Stomach (tissue), 9 donors: Measurements from ENCODE around the gene MKRN2OS. TPM values are rescaled to one million over a fixed set of nuclear protein-coding genes. Genes with fewer than 3 reads are reported as not detected.

Experiments
- DNase-seq, 2 donors: peaks; one replicate each; pipeline versions ENCODE4 v3.0.0 to v3.0.0-alpha.2; 2013 to 2019
- H3K27ac ChIP-seq, 5 donors: fragments of 200-600 bp in 4 of 5; sonication (generic) in 4 of 5; one replicate each; pipeline ENCODE4 v1.5.1; 2013 to 2019; ENCODE audit warnings: mild to moderate bottlenecking in 1 of 5, moderate library complexity in 1 of 5
- H3K27me3 ChIP-seq, 3 donors: fragments of 200-600 bp; sonication (generic); one replicate each; pipeline ENCODE4 v1.5.1; 2017 to 2019; ENCODE audit warnings: mixed run types in 1 of 3
- H3K36me3 ChIP-seq, 4 donors: fragments of 200-600 bp; sonication (generic); 1 replicate in 3 of 4; 2 replicates in 1 of 4; pipeline ENCODE4 v1.5.1; 2016 to 2019
- H3K4me1 ChIP-seq, 4 donors: fragments of 200-600 bp; sonication (generic); one replicate each; pipeline ENCODE4 v1.5.1; 2016 to 2019
- H3K4me3 ChIP-seq, 4 donors: fragments of 200-600 bp; sonication (generic) in 3 of 4; one replicate each; pipeline ENCODE4 v1.5.1; 2016 to 2019; ENCODE audit warnings: mild to moderate bottlenecking in 1 of 4
- H3K9me3 ChIP-seq, 4 donors: fragments of 200-600 bp; sonication (generic); one replicate each; pipeline ENCODE4 v1.5.1; 2016 to 2019
- CTCF ChIP-seq, 7 experiments: fragments of 450-650 bp in 4 of 7; fragments of 200-600 bp in 3 of 7; sonication (generic) in 3 of 7; IDR thresholded peaks; one replicate each; pipeline ENCODE4 v1.5.1; 2016 to 2019; ENCODE audit warnings: antibody characterized with exemption in 7 of 7, control low read depth in 2 of 7, mild to moderate bottlenecking in 1 of 7
- EP300 ChIP-seq: sonication (generic); formaldehyde crosslinking; IDR thresholded peaks from one replicate; pipeline ENCODE4 v1.6.1; 2017; ENCODE audit warnings: antibody characterized with exemption
- POLR2A ChIP-seq, 4 donors: fragments of 450-650 bp; IDR thresholded peaks; one replicate each; pipeline ENCODE4 v1.6.1; 2016; ENCODE audit warnings: antibody characterized with exemption in 4 of 4, control low read depth in 2 of 4, mild to moderate bottlenecking in 1 of 4, moderate library complexity in 1 of 4
- POLR2AphosphoS5 ChIP-seq, 3 donors: sonication (generic); formaldehyde crosslinking; IDR thresholded peaks; one replicate each; pipeline ENCODE4 v1.6.1; 2016; ENCODE audit warnings: antibody characterized with exemption in 3 of 3
- WGBS, 5 donors: extraction: QIAGEN DNeasy Blood & Tissue Kit in 3 of 5; methylation state at CpG; one replicate each; pipeline versions ENCODE4 v1.1.5 to v1.1.7; 2013 to 2018; 5-methylcytosine and 5-hydroxymethylcytosine counted together
- intact Hi-C: fragments of 100-400 bp; cut with DNase I; formaldehyde crosslinking; loops from one replicate; pipeline ENCODE4 v1.15.1; 2023; ENCODE audit warnings: low total_unique reads
- polyA plus RNA-seq, 3 donors: library from polyadenylated mRNA; stranded (reverse); fragments of 200-250 nt; gene quantifications; one replicate each; pipeline ENCODE4 v1.2.3, GENCODE V29; 2013
- total RNA-seq, 5 donors: library from RNA; depleted of rRNA; stranded (reverse); fragments of >200 nt; gene quantifications; one replicate each; pipeline versions ENCODE4 v1.1.0 to v1.2.3, GENCODE V29; 2014 to 2016
- donor health status: healthy with polysubstance abuse.
- donor health status: Bipolar disorder and iron deficiency.
- donor health status: healthy.

The MKRN2OS gene
- total and polyA plus RNA-seq, 8 donors = 3.1 to 11.0 (median 4.3) TPM; not detected in 4

GRCh38 chr3:12579456-12579855 lies 34.2 kb upstream of the MKRN2OS start:
- intact Hi-C loops = no loop called here
- TF ChIP-seq POLR2A (IDR thresholded peaks at IDR 0.05) (no peak), POLR2AphosphoS5 (IDR thresholded peaks at IDR 0.05) (no peak), CTCF (IDR thresholded peaks at IDR 0.05) (no peak), EP300 (no peak)
- no peak for DNase-seq
- peaks cover 65 to 100% (median 99%) of the 10 kb centered on the region in 4 donors for H3K36me3 ChIP-seq
- H3K4me3 ChIP-seq = no peak overlapping the region
- WGBS, 5 donors = 86 to 93% (median 90%) methylated on average over 3 of the region's 3 CpGs
- H3K27me3 ChIP-seq = no peaks in the 10 kb centered on the region
- H3K27ac ChIP-seq = peak overlapping the region in 3 of 5 donors; percentile 11 to 62 (median 59)
- peaks cover 4 to 22% (median 10%) of the 10 kb centered on the region in 4 donors for H3K4me1 ChIP-seq
- H3K9me3 ChIP-seq = no peaks in the 10 kb centered on the region

GRCh38 chr3:12578742-12579141 lies 33.4 kb upstream of the MKRN2OS start:
- WGBS, 5 donors = 63 to 82% (median 70%) methylated on average over 2 of the region's 2 CpGs
- Histone ChIP-seq H3K36me3 (peaks cover 65 to 100% (median 99%) of the 10 kb centered on the region in 4 donors), H3K4me3 (no peak overlapping the region), H3K9me3 (no peaks in the 10 kb centered on the region), H3K4me1 (peaks cover 4 to 24% (median 10%) of the 10 kb centered on the region in 4 donors), H3K27ac (peak overlapping the region in 1 of 5 donors; percentile 62), H3K27me3 (no peaks in the 10 kb centered on the region)
- no peak for DNase-seq
- intact Hi-C loops = no loop called here
- TF ChIP-seq POLR2AphosphoS5 (IDR thresholded peaks at IDR 0.05) = no peak
- no peak for TF ChIP-seq CTCF (IDR thresholded peaks at IDR 0.05)
- no peak for TF ChIP-seq EP300
- TF ChIP-seq POLR2A (IDR thresholded peaks at IDR 0.05) = no peak

GRCh38 chr3:12577379-12577778 lies 32.1 kb upstream of the MKRN2OS start:
- TF ChIP-seq POLR2A (IDR thresholded peaks at IDR 0.05) = no peak
- TF ChIP-seq CTCF (IDR thresholded peaks at IDR 0.05) = no peak
- TF ChIP-seq POLR2AphosphoS5 (IDR thresholded peaks at IDR 0.05) = no peak
- TF ChIP-seq EP300 = no peak

GRCh38 chr3:12574661-12575060 lies 29.4 kb upstream of the MKRN2OS start:
- Histone ChIP-seq H3K27me3 (no peaks in the 10 kb centered on the region), H3K36me3 (peaks cover 75 to 100% (median 99%) of the 10 kb centered on the region in 4 donors), H3K4me1 (peaks cover 0 to 10% (median 1%) of the 10 kb centered on the region in 4 donors), H3K27ac (no peak overlapping the region), H3K9me3 (no peaks in the 10 kb centered on the region), H3K4me3 (no peak overlapping the region)
- intact Hi-C loops = no loop called here
- TF ChIP-seq CTCF (IDR thresholded peaks at IDR 0.05) (no peak), POLR2AphosphoS5 (IDR thresholded peaks at IDR 0.05) (no peak), POLR2A (IDR thresholded peaks at IDR 0.05) (no peak), EP300 (no peak)
- 38 to 64% (median 44%) methylated on average over 7 of the region's 7 CpGs for WGBS, 5 donors
- DNase-seq = no peak

More at GRCh38 chr3:12577379-12577778, 32.1 kb upstream of the MKRN2OS start:
- no peak overlapping the region for H3K27ac ChIP-seq
- intact Hi-C loops = no loop called here
- 81 to 96% (median 95%) methylated on average over 5 of the region's 5 CpGs for WGBS, 5 donors
- peaks cover 0 to 21% (median 6%) of the 10 kb centered on the region in 4 donors for H3K4me1 ChIP-seq
- peaks cover 66 to 100% (median 99%) of the 10 kb centered on the region in 4 donors for H3K36me3 ChIP-seq
- no peaks in the 10 kb centered on the region for H3K27me3 ChIP-seq
- H3K4me3 ChIP-seq = no peak overlapping the region
- H3K9me3 ChIP-seq = no peaks in the 10 kb centered on the region
- DNase-seq = no peak
